ENCODE results near the gene C19orf44.
"Not testable (repeated sequence)": the region's sequence is repeated elsewhere in the genome, so short reads cannot be mapped to it uniquely, and the experiment has no call there.

The C19orf44 gene

DNA sequence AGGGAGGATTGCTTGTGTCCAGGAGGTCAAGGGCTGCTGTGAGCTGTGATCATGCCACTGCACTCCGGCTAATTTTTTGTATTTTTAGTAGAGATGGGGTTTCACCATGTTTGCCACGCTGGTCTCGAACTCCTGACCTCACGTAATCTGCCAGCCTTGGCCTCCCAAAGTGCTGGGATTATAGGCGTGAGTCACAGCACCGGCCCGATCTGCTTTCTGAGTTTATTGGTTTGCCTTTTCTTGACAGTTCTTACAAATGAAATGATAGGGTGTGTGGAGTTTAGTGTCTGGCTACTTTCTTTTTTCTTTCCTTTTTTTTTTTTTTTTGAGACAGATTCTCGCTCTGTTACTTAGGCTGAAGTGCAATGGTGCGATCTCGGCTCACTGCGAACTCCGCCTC, 848 bp downstream of the C19orf44 start:
- Histone ChIP-seq H3F3A (ENCODE audit: control insufficient read depth, insufficient read depth) (peaks cover 3% of the 10 kb centered on the region; the same call in 1 of the 2 replicates), H3K79me2 (ENCODE audit: control insufficient read depth, low read length) (peaks cover 33% of the 10 kb centered on the region), H3K27ac (ENCODE audit: low read depth, low read length) (no peak overlapping the region), H3K4me2 (ENCODE audit: low read length) (peak overlapping the region; percentile 78), H3K9me2 (replicated peaks; ENCODE audit: control insufficient read depth, low read length) (no peaks in the 10 kb centered on the region), H3K36me3 (ENCODE audit: control insufficient read depth, low read length) (peaks cover 8% of the 10 kb centered on the region), H3K4me1 (ENCODE audit: control insufficient read depth, low read length) (peaks cover 24% of the 10 kb centered on the region), H3K4me3 (ENCODE audit: low read length) (peak overlapping the region; percentile 89), H3K9me3 (ENCODE audit: control insufficient read depth, insufficient read depth, low read length) (no peaks in the 10 kb centered on the region), H4K20me1 (ENCODE audit: control insufficient read depth, insufficient read depth, low read depth, low read length) (no peaks in the 10 kb centered on the region), H3K27me3 (ENCODE audit: control insufficient read depth, low read length) (no peaks in the 10 kb centered on the region)
- TF ChIP-seq EZH2phosphoT487 (IDR thresholded peaks at IDR 0.05; ENCODE audit: borderline replicate concordance, low read length) (no peak), CTCF (IDR thresholded peaks at IDR 0.05; ENCODE audit: low read depth, low read length, poor library complexity, severe bottlenecking) (no peak)

- Histone ChIP-seq H3K4me2 (ENCODE audit: low read length) (peak overlapping the region; percentile 78), H3F3A (ENCODE audit: control insufficient read depth, insufficient read depth) (peaks cover 3% of the 10 kb centered on the region; the same call in 1 of the 2 replicates), H3K27ac (ENCODE audit: low read depth, low read length) (no peak overlapping the region), H3K4me1 (ENCODE audit: control insufficient read depth, low read length) (peaks cover 24% of the 10 kb centered on the region), H3K27me3 (ENCODE audit: control insufficient read depth, low read length) (no peaks in the 10 kb centered on the region), H3K9me3 (ENCODE audit: control insufficient read depth, insufficient read depth, low read length) (no peaks in the 10 kb centered on the region), H3K9me2 (replicated peaks; ENCODE audit: control insufficient read depth, low read length) (no peaks in the 10 kb centered on the region), H3K79me2 (ENCODE audit: control insufficient read depth, low read length) (peaks cover 33% of the 10 kb centered on the region), H3K4me3 (ENCODE audit: low read length) (peak overlapping the region; percentile 24), H3K36me3 (ENCODE audit: control insufficient read depth, low read length) (peaks cover 12% of the 10 kb centered on the region), H4K20me1 (ENCODE audit: control insufficient read depth, insufficient read depth, low read depth, low read length) (no peaks in the 10 kb centered on the region)
- TF ChIP-seq CTCF (IDR thresholded peaks at IDR 0.05; ENCODE audit: low read depth, low read length, poor library complexity, severe bottlenecking) (no peak), EZH2phosphoT487 (IDR thresholded peaks at IDR 0.05; ENCODE audit: borderline replicate concordance, low read length) (no peak)
Measured at GRCh38 chr19:16497837-16498236, 1.6 kb downstream of the C19orf44 start.

- Histone ChIP-seq H3K4me2 (ENCODE audit: low read length) (no peak overlapping the region), H3K4me1 (ENCODE audit: control insufficient read depth, low read length) (no peaks in the 10 kb centered on the region), H3K79me2 (ENCODE audit: control insufficient read depth, low read length) (peaks cover 7% of the 10 kb centered on the region), H3K4me3 (ENCODE audit: low read length) (no peak overlapping the region), H3K9me2 (replicated peaks; ENCODE audit: control insufficient read depth, low read length) (no peaks in the 10 kb centered on the region), H3K27me3 (ENCODE audit: control insufficient read depth, low read length) (no peaks in the 10 kb centered on the region), H3K36me3 (ENCODE audit: control insufficient read depth, low read length) (peaks cover 37% of the 10 kb centered on the region), H3F3A (ENCODE audit: control insufficient read depth, insufficient read depth) (no peaks in the 10 kb centered on the region), H4K20me1 (ENCODE audit: control insufficient read depth, insufficient read depth, low read depth, low read length) (no peaks in the 10 kb centered on the region), H3K9me3 (ENCODE audit: control insufficient read depth, insufficient read depth, low read length) (no peaks in the 10 kb centered on the region), H3K27ac (ENCODE audit: low read depth, low read length) (no peak overlapping the region)
- TF ChIP-seq CTCF (IDR thresholded peaks at IDR 0.05; ENCODE audit: low read depth, low read length, poor library complexity, severe bottlenecking), result no peak
- no peak for TF ChIP-seq EZH2phosphoT487 (IDR thresholded peaks at IDR 0.05; ENCODE audit: borderline replicate concordance, low read length)
Measured at GRCh38 chr19:16504271-16504670, 8.1 kb downstream of the C19orf44 start.

DNA sequence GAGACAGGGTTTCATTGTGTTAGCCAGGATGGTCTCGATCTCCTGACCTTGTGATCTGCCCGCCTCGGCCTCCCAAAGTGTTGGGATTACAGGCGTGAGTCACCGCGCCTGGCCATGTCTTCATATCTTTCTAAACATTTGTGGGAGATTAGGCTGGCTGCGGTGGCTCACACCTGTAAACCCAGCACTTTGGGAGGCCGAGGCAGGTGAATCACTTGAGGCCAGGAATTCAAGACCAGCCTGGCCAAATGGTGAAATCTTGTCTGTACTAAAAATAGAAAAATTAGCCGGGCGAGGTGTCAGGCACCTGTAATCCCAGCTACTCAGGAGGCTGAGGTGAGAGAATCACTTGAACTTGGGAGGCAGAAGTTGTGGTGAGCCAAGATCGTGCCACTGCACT, 10.0 kb downstream of the C19orf44 start:
- H3K27me3 ChIP-seq (ENCODE audit: control insufficient read depth, low read length); H3K27ac ChIP-seq (ENCODE audit: low read depth, low read length); H3K9me2 ChIP-seq (replicated peaks; ENCODE audit: control insufficient read depth, low read length); H3K4me2 ChIP-seq (ENCODE audit: low read length); H3F3A ChIP-seq (ENCODE audit: control insufficient read depth, insufficient read depth); H4K20me1 ChIP-seq (ENCODE audit: control insufficient read depth, insufficient read depth, low read depth, low read length); H3K4me3 ChIP-seq (ENCODE audit: low read length); H3K79me2 ChIP-seq (ENCODE audit: control insufficient read depth, low read length); H3K4me1 ChIP-seq (ENCODE audit: control insufficient read depth, low read length); H3K9me3 ChIP-seq (ENCODE audit: control insufficient read depth, insufficient read depth, low read length): not testable (repeated sequence)
- peaks cover 42% of the 10 kb centered on the region for H3K36me3 ChIP-seq (ENCODE audit: control insufficient read depth, low read length)

All from DOHH2 (cell line).